A549 (cell line): ENCODE measurements around the gene TKTL1. TPM values are rescaled to one million over a fixed set of nuclear protein-coding genes. Genes with fewer than 3 reads are reported as not detected.

Experiments used
- ATAC-seq, 2 experiments: fragments of 200-7000 bp in 1 of 2; fragments of >200 bp in 1 of 2; cut with Nextera tagmentation in 1 of 2; cut with Tn5 transposase in 1 of 2; 3 replicates each; pipeline versions ENCODE4 v1.8.0 to v1.9.1; 2018 to 2020; ENCODE audit warnings: mild to moderate bottlenecking in 1 of 2, moderate library complexity in 1 of 2
- CTCF ChIA-PET: fragments of 300-600 bp; sonication (Branson Sonifier 250); formaldehyde crosslinking; extraction: SDS; loops from one replicate; lab custom pipeline; 2021; ENCODE audit warnings: antibody characterized with exemption, inconsistent platforms; lab: Yijun Ruan, JAX
- POLR2A ChIA-PET: fragments of 350-600 bp; formaldehyde crosslinking; extraction: SDS; loops from one replicate; lab custom pipeline; 2021; ENCODE audit warnings: antibody characterized with exemption, inconsistent platforms; lab: Yijun Ruan, JAX
- DNase-seq, 2 experiments: peaks; one replicate each; pipeline versions ENCODE4 v3.0.0 to v3.0.0-alpha.2; 2011 to 2016; ENCODE audit warnings: low read depth in 1 of 2, low spot score in 1 of 2
- FAIRE-seq: peaks from 2 replicates; lab custom pipeline; 2011; peaks lifted over from hg19 to GRCh38; lab: Jason Lieb, UNC
- H3K27ac ChIP-seq, 2 experiments: fragments of >200 bp; sonication (Bioruptor Twin); formaldehyde crosslinking; 3 replicates each; pipeline ENCODE4 v1.5.1; 2016 to 2017
- H3K4me1 ChIP-seq: fragments of >200 bp; sonication (Bioruptor Twin); formaldehyde crosslinking; 3 replicates; pipeline ENCODE4 v1.6.1; 2016
- H3K4me2 ChIP-seq: fragments of >200 bp; sonication (Bioruptor Twin); formaldehyde crosslinking; 3 replicates; pipeline ENCODE4 v1.6.1; 2016
- H3K4me3 ChIP-seq: fragments of >200 bp; sonication (Bioruptor Twin); formaldehyde crosslinking; 3 replicates; pipeline ENCODE4 v1.5.1; 2016
- H3K9me3 ChIP-seq: fragments of >200 bp; sonication (Bioruptor Twin); formaldehyde crosslinking; 3 replicates; pipeline ENCODE4 v1.6.1; 2016
- BHLHE40 ChIP-seq: IDR thresholded peaks from 2 replicates; pipeline ENCODE4 v1.6.1; 2012; ENCODE audit warnings: low read depth, low read length, inconsistent platforms
- CEBPB ChIP-seq, 2 experiments: fragments of >200 bp in 1 of 2; sonication (Bioruptor Twin) in 1 of 2; formaldehyde crosslinking in 1 of 2; IDR thresholded peaks; 2 replicates each; pipeline ENCODE4 v1.6.1; 2012 to 2016
- CHD4 ChIP-seq: fragments of 200-600 bp; sonication (generic); IDR thresholded peaks from 2 replicates; pipeline ENCODE4 v1.6.1; 2016; ENCODE audit warnings: antibody characterized with exemption, mild to moderate bottlenecking, borderline replicate concordance
- E2F6 ChIP-seq: IDR thresholded peaks from 2 replicates; pipeline ENCODE4 v1.6.1; 2012; ENCODE audit warnings: low read depth, borderline replicate concordance
- EP300 ChIP-seq, 2 experiments: fragments of >200 bp; sonication (Bioruptor Twin); formaldehyde crosslinking; IDR thresholded peaks; 2 replicates in 1 of 2; 3 replicates in 1 of 2; pipeline ENCODE4 v1.6.1; 2016 to 2017
- ESRRA ChIP-seq: fragments of 150-350 bp; IDR thresholded peaks from 2 replicates; pipeline ENCODE4 v1.6.1; 2014; ENCODE audit warnings: mild to moderate bottlenecking, low read length, borderline replicate concordance
- FOSL2 ChIP-seq, 2 experiments: fragments of 450-650 bp in 1 of 2; fragments of >200 bp in 1 of 2; sonication (Bioruptor Twin) in 1 of 2; formaldehyde crosslinking; IDR thresholded peaks; 2 replicates each; pipeline versions ENCODE4 v1.5.0 to v1.6.1; 2016 to 2020; ENCODE audit warnings: mild to moderate bottlenecking in 1 of 2, moderate library complexity in 1 of 2
- FOXS1 ChIP-seq: fragments of 250-450 bp; sonication (Bioruptor Pico); IDR thresholded peaks from 2 replicates; pipeline ENCODE4 v1.5.0; 2020; ENCODE audit warnings: mild to moderate bottlenecking, moderate library complexity
- HES2 ChIP-seq: fragments of >200 bp; sonication (Bioruptor Twin); formaldehyde crosslinking; IDR thresholded peaks from 2 replicates; pipeline ENCODE4 v1.6.1; 2016
- HEYL ChIP-seq: fragments of 250-450 bp; sonication (Bioruptor Pico); IDR thresholded peaks from 2 replicates; pipeline ENCODE4 v1.8.0; 2021; ENCODE audit warnings: mild to moderate bottlenecking, moderate library complexity
- HOXA7 ChIP-seq: fragments of 250-450 bp; sonication (Bioruptor Pico); IDR thresholded peaks from 2 replicates; pipeline ENCODE4 v1.5.0; 2020; ENCODE audit warnings: mild to moderate bottlenecking, moderate library complexity
- HOXB13 ChIP-seq: fragments of 250-450 bp; sonication (Bioruptor Pico); IDR thresholded peaks from 2 replicates; pipeline ENCODE4 v1.5.0; 2020; ENCODE audit warnings: low read depth, mild to moderate bottlenecking, moderate library complexity
- HOXB5 ChIP-seq: fragments of 250-450 bp; sonication (Bioruptor Pico); IDR thresholded peaks from 2 replicates; pipeline ENCODE4 v1.5.0; 2020; ENCODE audit warnings: mild to moderate bottlenecking, moderate library complexity
- JUN ChIP-seq, 2 experiments: fragments of >200 bp; sonication (Bioruptor Twin); formaldehyde crosslinking; IDR thresholded peaks; 2 replicates in 1 of 2; 3 replicates in 1 of 2; pipeline ENCODE4 v1.6.1; 2016 to 2017
- JUNB ChIP-seq: fragments of >200 bp; sonication (Bioruptor Twin); formaldehyde crosslinking; IDR thresholded peaks from 2 replicates; pipeline ENCODE4 v1.6.1; 2016
- KDM5A ChIP-seq: fragments of 200-600 bp; sonication (generic); IDR thresholded peaks from 2 replicates; pipeline ENCODE4 v1.6.1; 2016; ENCODE audit warnings: antibody characterized with exemption, mild to moderate bottlenecking
- MAZ ChIP-seq: fragments of 150-350 bp; IDR thresholded peaks from 2 replicates; pipeline ENCODE4 v1.6.1; 2014; ENCODE audit warnings: antibody characterized with exemption, low read depth, low read length, borderline replicate concordance
- NFE2L2 ChIP-seq: fragments of 150-350 bp; conservative IDR thresholded peaks from 2 replicates; pipeline ENCODE4 v1.6.1; 2014; ENCODE audit warnings: low read length
- NPAS2 ChIP-seq: fragments of 250-450 bp; sonication (Bioruptor Pico); IDR thresholded peaks from 2 replicates; pipeline ENCODE4 v1.8.0; 2022; ENCODE audit warnings: mild to moderate bottlenecking, moderate library complexity, borderline replicate concordance
- NR3C1 ChIP-seq: fragments of >200 bp; sonication (Bioruptor Twin); formaldehyde crosslinking; IDR thresholded peaks from 3 replicates; pipeline ENCODE4 v1.6.1; 2017
- RARB ChIP-seq: fragments of 250-450 bp; sonication (Bioruptor Pico); IDR thresholded peaks from 2 replicates; pipeline ENCODE4 v1.8.0; 2021; ENCODE audit warnings: mild to moderate bottlenecking, moderate library complexity
- RCOR1 ChIP-seq: fragments of 150-350 bp; IDR thresholded peaks from 2 replicates; pipeline ENCODE4 v1.6.1; 2014; ENCODE audit warnings: antibody characterized with exemption, low read length, low read depth
- RFX5 ChIP-seq: fragments of 450-650 bp; IDR thresholded peaks from 2 replicates; pipeline ENCODE4 v1.7.1; 2014; ENCODE audit warnings: antibody characterized with exemption, mild to moderate bottlenecking, moderate library complexity
- SMC3 ChIP-seq: fragments of >200 bp; sonication (Bioruptor Twin); formaldehyde crosslinking; IDR thresholded peaks from 3 replicates; pipeline ENCODE4 v1.6.1; 2018; ENCODE audit warnings: inconsistent platforms
- SREBF2 ChIP-seq: fragments of 450-650 bp; IDR thresholded peaks from 2 replicates; pipeline ENCODE4 v1.6.1; 2014; ENCODE audit warnings: mild to moderate bottlenecking, moderate library complexity
- TFCP2L1 ChIP-seq: fragments of 250-450 bp; sonication (Bioruptor Pico); IDR thresholded peaks from 2 replicates; pipeline ENCODE4 v1.5.0; 2021; ENCODE audit warnings: mild to moderate bottlenecking
- USF2 ChIP-seq: fragments of 450-650 bp; IDR thresholded peaks from 2 replicates; pipeline ENCODE4 v1.6.1; 2014; ENCODE audit warnings: antibody characterized with exemption
- ZFP36 ChIP-seq: fragments of 450-650 bp; IDR thresholded peaks from 2 replicates; pipeline ENCODE4 v1.6.1; 2014; ENCODE audit warnings: borderline replicate concordance; ENCODE audit not compliant: partially characterized antibody
- WGBS: methylation state at CpG from one replicate; pipeline ENCODE4 v1.1.6; 2017; ENCODE audit errors: missing lambda C conversion rate; 5-methylcytosine and 5-hydroxymethylcytosine counted together
- polyA plus RNA-seq, 4 experiments: library from polyadenylated mRNA; depleted of rRNA in 3 of 4; stranded (reverse); fragments of >200 nt; fragmentation: RNase III in 1 of 4; extraction: RNeasy Plus Mini Kit Qiagen cat#74134 plus additional on column Dnase treatment in 1 of 4; gene quantifications; 2 replicates in 3 of 4; 3 replicates in 1 of 4; pipeline ENCODE4 v1.2.3, GENCODE V29; 2011 to 2017
- TF ChIP-seq, protein P1 (sequence below): IDR thresholded peaks from 2 replicates; pipeline ENCODE4 v1.6.1; 2012
- TF ChIP-seq, protein P2 (sequence below): fragments of 200-600 bp; sonication (generic); IDR thresholded peaks from 2 replicates; pipeline ENCODE4 v1.6.1; 2016; ENCODE audit warnings: antibody characterized with exemption, mild to moderate bottlenecking, moderate library complexity
- TF ChIP-seq, protein P3 (sequence below): fragments of 250-450 bp; sonication (Bioruptor Pico); IDR thresholded peaks from 2 replicates; pipeline ENCODE4 v1.5.0; 2020; ENCODE audit warnings: low read depth, mild to moderate bottlenecking, moderate library complexity

TKTL1 gene
- polyA plus RNA-seq, 2 of the 4 experiments (the other 2 are of a cell fraction), result 0.14 TPM; not detected in 1

- no peak for FAIRE-seq
- WGBS, result no CpG with 5 or more reads among the region's 13 CpGs
- no peak overlapping the region for H3K27ac ChIP-seq
- no peaks in the 10 kb centered on the region for H3K9me3 ChIP-seq
- H3K4me3 ChIP-seq, result no peak overlapping the region
- TF ChIP-seq RFX5 (no peak), TFCP2L1 (CRISPR knock-in tag) (no peak)
- ChIA-PET CTCF (interaction anchor here (1.2 to 1.8 kb wide), 3 partner anchors 9 to 179 kb away, joined by 3 to 11 read pairs (median 3); partner anchors contain the start of gene FLNA), POLR2A (no interaction called here)
- ATAC-seq, result no peak
- H3K4me2 ChIP-seq, result no peak overlapping the region
- peaks cover 68% of the 10 kb centered on the region for H3K4me1 ChIP-seq
- no peak for DNase-seq
Observed at GRCh38 chrX:154356596-154356995, 61.0 kb downstream of the TKTL1 start.

DNA sequence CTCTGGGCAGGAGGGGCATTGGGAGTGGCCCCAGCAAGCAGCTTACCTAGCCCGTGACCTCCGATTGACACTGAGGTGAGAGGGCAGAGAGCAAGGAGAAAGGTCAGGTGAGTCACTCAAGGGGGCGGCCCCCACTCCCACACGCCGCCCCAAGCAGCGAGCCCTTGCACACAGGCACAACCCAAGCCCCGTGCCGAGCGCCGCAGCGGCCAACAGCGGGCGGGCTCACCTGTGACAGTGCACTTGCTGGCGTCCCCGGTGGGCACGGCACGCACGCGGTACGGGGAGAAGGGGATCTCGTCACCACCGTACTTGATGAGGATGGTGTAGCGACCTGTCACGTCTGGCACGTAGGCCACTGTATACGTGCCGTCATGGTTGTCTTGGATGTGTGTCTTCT lies 61.6 kb downstream of the TKTL1 start:
- POLR2A ChIA-PET, result no interaction called here
- no peak for FAIRE-seq
- 95% methylated on average over 7 of the region's 27 CpGs for WGBS
- TF ChIP-seq SMC3 (no peak), SREBF2 (no peak), E2F6 (no peak), NPAS2 (no peak), FOXS1 (CRISPR knock-in tag) (no peak), NR3C1 (no peak), RARB (CRISPR knock-in tag) (no peak), MAZ (no peak), RCOR1 (no peak), HEYL (CRISPR knock-in tag) (no peak), BHLHE40 (no peak), FOSL2 (IDR thresholded peaks at IDR 0.05) (no peak), FOSL2 (CRISPR knock-in tag; IDR thresholded peaks at IDR 0.05) (no peak), CEBPB (IDR thresholded peaks at IDR 0.05) (no peak), HOXB13 (CRISPR knock-in tag) (no peak), JUNB (no peak), CHD4 (no peak)
- TF ChIP-seq, protein P1, sequence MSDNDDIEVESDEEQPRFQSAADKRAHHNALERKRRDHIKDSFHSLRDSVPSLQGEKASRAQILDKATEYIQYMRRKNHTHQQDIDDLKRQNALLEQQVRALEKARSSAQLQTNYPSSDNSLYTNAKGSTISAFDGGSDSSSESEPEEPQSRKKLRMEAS, result no peak
- TF ChIP-seq, all 56 proteins: peak for 0
- ATAC-seq, result no peak
- H3K27ac ChIP-seq, result no peak overlapping the region
- CTCF ChIA-PET, result interaction anchor here (1.2 to 1.8 kb wide), 3 partner anchors 9 to 178 kb away, joined by 3 to 11 read pairs (median 3); partner anchors contain the start of gene FLNA
- H3K9me3 ChIP-seq, result no peaks in the 10 kb centered on the region
- no peak overlapping the region for H3K4me3 ChIP-seq
- H3K4me2 ChIP-seq, result no peak overlapping the region
- H3K4me1 ChIP-seq, result peaks cover 68% of the 10 kb centered on the region
- no peak for DNase-seq

DNA sequence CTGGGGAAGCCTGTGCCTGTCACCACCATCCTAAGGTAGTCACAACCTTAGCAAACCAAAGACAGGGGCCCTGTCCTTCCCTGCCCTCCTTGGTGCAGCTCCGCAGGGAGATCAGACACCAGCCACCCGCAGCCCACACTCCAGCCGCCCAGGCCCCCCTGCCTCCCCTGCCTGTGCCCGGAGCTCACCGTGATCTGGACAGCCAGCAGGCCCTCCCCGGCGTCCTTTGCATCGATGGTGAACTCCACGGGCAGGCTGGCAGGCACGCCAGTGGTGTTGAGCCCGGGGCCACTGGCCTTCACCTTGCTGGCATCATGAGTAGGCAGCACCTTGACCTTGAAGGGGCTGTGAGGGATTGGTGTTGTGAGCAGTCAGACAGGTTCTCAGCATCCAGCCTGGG lies 62.4 kb downstream of the TKTL1 start:
- CTCF ChIA-PET, result interaction anchor here (1.8 kb wide), 1 partner anchor 16 kb away, joined by 11 read pairs; the partner anchor contains the start of gene FLNA
- DNase-seq (no peak), ATAC-seq (no peak), FAIRE-seq (no peak)
- 100% methylated on average over 1 of the region's 11 CpGs for WGBS
- no peak overlapping the region for H3K4me3 ChIP-seq
- no peak overlapping the region for H3K4me2 ChIP-seq
- peaks cover 65% of the 10 kb centered on the region for H3K4me1 ChIP-seq
- no peaks in the 10 kb centered on the region for H3K9me3 ChIP-seq
- POLR2A ChIA-PET, result no interaction called here
- 0 out of 6 replicates have a peak overlapping the region, but pooled peaks of 1 of the 2 experiments have one; percentile 21 for H3K27ac ChIP-seq
- TF ChIP-seq KDM5A (no peak), EP300 (IDR thresholded peaks at IDR 0.05) (no peak), ESRRA (no peak), HES2 (no peak), JUN (IDR thresholded peaks at IDR 0.05) (no peak), USF2 (no peak), FOSL2 (IDR thresholded peaks at IDR 0.05) (no peak), FOSL2 (CRISPR knock-in tag; IDR thresholded peaks at IDR 0.05) (no peak), ZFP36 (no peak), HOXA7 (CRISPR knock-in tag) (no peak), HOXB5 (CRISPR knock-in tag) (no peak), NFE2L2 (no peak)
- TF ChIP-seq, protein P2, sequence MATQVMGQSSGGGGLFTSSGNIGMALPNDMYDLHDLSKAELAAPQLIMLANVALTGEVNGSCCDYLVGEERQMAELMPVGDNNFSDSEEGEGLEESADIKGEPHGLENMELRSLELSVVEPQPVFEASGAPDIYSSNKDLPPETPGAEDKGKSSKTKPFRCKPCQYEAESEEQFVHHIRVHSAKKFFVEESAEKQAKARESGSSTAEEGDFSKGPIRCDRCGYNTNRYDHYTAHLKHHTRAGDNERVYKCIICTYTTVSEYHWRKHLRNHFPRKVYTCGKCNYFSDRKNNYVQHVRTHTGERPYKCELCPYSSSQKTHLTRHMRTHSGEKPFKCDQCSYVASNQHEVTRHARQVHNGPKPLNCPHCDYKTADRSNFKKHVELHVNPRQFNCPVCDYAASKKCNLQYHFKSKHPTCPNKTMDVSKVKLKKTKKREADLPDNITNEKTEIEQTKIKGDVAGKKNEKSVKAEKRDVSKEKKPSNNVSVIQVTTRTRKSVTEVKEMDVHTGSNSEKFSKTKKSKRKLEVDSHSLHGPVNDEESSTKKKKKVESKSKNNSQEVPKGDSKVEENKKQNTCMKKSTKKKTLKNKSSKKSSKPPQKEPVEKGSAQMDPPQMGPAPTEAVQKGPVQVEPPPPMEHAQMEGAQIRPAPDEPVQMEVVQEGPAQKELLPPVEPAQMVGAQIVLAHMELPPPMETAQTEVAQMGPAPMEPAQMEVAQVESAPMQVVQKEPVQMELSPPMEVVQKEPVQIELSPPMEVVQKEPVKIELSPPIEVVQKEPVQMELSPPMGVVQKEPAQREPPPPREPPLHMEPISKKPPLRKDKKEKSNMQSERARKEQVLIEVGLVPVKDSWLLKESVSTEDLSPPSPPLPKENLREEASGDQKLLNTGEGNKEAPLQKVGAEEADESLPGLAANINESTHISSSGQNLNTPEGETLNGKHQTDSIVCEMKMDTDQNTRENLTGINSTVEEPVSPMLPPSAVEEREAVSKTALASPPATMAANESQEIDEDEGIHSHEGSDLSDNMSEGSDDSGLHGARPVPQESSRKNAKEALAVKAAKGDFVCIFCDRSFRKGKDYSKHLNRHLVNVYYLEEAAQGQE, result no peak
- TF ChIP-seq, protein P3, sequence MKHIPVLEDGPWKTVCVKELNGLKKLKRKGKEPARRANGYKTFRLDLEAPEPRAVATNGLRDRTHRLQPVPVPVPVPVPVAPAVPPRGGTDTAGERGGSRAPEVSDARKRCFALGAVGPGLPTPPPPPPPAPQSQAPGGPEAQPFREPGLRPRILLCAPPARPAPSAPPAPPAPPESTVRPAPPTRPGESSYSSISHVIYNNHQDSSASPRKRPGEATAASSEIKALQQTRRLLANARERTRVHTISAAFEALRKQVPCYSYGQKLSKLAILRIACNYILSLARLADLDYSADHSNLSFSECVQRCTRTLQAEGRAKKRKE (CRISPR knock-in tag), result no peak
